ENCODE data around the gene RABGAP1L.
"Not testable (repeated sequence)": the region's sequence is repeated elsewhere in the genome, so short reads cannot be mapped to it uniquely, and the experiment has no call there.

Gene RABGAP1L

DNA sequence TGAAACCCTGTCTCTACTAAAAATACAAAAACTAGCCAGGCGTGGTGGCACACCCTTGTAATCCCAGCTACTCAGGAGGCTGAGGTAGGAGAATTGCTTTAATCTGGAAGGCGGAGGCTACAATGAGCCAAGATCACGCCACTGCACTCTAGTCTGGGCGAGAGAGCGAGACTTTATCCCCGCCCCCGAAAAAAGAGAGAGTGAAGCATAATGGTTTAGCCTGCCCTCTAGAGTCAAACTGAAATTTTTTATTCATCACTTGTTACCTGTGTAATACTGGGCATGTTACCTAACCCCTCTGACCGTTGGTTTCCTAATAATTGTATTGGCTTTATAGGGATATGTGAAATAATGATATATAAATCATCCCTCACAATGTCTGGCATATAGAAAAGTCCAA, 307.3 kb downstream of the RABGAP1L start:
- DNase-seq, result no peak

DNA sequence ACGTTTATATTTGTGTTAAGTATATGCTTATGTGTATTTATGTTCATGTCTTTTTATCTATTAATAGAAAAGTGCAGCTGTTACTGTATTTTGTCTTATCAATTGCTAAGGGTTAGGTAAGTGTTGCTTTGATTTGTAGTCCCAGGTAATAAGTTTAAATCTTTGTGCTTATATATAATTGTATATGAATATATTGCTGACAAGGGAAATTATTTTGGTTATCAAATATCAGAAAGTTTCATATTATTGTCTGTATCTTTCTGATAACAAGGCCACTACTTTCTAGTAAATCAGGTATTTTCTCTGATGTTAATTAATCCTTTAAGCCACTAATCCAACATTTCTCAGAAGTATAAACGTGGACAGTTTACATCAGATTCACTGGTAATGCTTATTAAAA, 309.7 kb downstream of the RABGAP1L start:
- DNase-seq, result no peak

DNA sequence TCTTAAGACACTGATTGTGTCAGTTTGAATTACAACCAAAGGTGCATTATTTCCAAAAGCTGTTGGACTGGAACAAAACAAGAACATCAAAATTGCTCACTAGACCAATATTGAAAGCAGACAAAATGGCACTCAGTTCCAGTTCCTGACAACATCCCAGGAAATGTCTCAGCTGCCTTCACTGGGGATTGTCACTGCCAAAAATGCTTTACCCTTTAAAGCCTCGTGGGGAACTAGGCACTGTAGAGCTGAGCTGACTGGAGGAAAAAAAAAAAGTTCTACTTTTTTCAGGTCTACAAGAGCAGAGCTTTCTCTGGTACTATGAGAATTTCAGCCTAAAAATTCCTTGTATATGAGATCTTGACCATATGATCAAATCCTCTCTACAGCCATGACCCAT, 310.4 kb downstream of the RABGAP1L start:
- DNase-seq, result no peak

DNA sequence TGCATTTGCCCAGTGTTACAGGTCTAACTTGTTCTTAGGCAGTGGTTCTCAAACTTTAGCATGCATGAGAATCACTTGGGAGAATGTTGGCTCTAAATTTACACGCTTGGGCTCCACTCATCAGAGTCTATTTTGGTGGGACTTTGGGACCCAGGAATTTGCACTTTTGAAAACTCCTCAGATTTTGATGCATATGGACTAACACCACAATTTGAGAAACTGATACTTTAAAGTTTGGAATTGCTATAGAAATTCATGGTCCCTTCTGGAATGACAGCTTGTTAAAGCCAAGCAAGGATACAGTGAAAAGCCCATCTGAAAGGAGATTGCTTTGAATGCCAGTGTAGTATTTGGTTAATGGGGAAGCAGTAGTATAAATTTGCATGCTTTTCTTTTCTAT, 320.0 kb downstream of the RABGAP1L start:
- DNase-seq, result no peak

DNA sequence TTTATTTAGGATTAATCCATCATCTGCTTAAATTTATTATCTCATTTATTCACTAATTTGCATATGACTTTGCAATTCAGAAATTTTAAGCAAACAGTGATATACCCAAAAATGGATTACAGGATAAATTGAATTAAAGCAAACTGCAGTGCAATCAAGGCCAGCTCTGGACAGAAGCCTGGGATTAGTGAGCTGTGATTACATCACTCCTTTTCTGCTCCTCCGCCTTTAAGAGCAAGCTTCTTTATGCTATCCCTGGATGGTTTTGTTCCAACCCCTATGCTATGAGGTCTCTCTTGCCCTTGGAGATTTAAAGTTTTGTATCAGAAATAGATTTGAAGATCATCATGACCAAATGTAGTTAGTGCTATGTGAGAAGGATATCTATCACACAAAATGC, 321.0 kb downstream of the RABGAP1L start:
- DNase-seq, result no peak

DNA sequence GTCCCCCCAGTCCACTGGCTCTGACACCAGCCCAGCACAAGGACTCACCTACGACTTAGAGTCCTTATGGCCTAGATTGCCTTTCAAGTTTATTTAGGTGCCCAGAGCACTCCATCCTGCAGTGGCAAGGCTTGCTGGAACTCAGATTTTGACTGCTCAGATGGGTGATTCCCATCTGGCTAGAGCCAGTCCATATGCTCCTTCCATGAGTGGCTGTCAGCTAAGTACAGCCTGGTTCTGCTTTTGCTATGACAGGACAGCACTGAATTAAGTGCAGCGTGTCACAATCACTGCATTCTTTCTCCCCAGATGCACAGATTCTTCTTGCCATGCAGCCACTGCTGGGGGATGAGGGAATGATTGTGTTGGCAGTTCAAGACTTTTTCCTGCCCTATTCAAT, 332.3 kb downstream of the RABGAP1L start:
- DNase-seq, result no peak

DNA sequence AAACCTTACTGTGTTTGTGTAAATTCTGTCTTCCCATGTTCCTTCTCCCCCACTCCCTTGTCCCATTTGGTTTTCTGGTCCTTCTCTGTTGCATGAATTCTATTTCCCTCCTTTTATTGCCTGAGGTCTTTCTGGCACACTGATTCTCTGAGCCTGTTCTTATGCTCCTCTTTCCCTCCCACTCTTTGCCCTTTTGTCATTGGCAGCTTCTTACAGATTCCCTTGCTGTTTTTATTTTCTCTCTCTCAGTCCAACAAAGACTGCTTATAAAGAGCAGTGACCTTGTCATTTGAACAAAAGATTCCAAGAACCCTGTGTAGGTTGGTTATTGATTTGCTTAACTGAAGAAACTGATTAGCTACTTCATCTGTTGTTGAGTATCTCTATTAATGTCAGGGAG, 338.2 kb downstream of the RABGAP1L start:
- no peak for DNase-seq

DNA sequence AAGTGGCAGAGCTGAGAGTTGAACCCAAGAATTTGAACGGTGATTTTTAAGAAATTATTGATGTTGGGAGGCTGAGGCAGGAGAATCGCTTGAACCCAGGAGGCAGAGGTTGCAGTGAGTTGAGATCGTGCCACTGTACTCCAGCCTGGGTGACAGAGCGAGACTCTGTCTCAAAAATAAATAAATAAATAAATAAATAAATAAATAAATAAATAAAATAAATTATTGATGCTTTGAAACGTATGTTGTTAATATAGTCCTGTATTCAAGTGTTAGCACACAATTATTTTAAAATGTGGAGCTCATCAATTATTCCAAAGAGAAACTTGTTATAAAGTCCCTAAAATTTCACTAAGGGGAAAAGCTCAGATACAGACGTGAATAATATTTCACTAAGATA, 357.4 kb downstream of the RABGAP1L start:
- not testable (repeated sequence) for DNase-seq

DNA sequence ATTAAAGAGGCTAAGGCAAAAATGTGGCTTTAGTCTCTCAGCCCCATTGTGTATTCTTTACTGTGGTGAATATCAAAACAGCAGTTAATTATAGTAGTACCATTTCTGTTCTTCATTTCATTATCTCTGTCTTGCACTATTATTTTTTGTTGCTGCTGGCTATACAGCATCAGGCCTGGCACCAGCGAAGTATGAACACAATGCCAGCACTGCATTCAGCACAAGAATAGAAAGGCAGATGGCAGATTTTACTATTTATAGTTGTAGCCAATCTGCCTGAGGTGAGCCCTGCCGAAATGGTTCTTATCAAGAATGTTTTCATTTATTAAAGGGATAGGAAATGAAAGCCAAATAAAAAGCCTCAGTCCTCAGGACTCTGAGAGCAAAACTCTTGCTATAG, 360.5 kb downstream of the RABGAP1L start:
- DNase-seq, result no peak

DNA sequence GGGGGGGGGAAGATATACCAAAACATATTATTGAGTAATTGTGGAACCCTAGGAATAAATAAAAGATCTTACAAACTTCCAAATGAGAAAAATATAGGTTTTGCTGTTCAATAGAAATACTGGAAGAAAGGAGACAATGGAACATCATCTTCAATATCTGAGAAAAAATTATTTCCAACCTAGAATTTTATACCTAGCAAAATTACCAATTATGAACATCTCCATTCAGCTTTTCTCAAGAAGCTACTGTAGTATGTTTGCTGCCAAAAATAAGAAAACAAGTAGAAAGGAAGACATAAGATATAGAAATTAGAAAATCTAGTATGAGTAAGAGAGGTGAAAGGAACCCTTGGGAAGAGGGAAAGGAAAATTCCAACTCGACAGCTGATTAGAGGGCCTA, 372.4 kb downstream of the RABGAP1L start:
- no peak for DNase-seq

DNA sequence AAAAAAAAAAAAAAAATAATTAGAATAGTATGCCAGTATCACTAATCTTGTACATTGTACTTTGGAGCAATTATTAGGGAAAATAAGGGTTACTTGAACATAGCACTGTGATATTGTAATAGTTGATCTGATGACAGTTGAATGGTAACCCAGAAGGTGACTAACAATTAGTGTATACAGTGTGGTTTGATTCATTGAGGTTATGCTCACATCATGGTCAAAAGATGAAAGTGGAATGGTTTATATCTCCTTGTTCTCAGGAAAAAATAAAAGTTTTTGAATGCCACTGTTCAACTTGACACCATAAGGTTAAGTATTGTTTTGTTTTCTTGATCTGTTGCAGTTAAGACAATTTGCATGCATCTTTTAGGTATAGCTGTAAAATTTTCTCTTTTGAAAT, 375.5 kb downstream of the RABGAP1L start:
- DNase-seq, result no peak

DNA sequence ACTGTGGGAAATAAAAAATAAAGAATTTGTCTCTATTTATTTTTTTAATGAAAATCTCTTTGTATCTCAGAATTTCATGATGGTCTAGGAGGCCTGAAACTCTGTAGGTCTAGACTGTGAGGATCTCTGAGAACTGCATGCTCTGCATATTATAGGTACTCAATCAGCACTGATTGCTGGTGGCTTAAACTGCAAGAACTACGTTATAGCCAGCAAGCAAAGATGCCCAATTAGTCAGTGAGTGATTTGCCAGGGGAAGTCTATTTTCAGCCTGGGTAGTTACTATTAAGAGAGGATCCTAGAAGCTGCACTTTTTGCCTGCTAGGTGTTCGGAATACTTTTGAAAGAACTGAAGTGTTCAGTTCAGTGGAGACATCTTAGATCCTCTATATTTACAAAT, 375.9 kb downstream of the RABGAP1L start:
- DNase-seq, result no peak

DNA sequence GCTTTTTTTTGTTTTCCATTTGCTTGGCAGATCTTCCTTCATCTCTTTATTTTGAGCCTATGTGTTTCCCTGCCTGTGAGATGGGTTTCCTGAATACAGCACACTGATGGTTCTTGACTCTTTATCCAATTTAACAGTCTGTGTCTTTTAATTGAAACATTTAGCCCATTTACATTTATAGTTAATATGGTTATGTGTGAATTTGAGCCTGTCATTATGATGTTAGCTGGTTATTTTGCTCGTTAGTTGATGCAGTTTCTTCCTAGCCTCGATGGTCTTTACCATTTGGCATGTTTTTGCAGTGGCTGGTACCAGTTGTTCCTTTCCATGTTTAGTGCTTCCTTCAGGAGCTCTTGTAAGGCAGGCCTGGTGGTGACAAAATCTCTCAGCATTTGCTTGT, 384.1 kb downstream of the RABGAP1L start:
- DNase-seq, result not testable (repeated sequence)

DNA sequence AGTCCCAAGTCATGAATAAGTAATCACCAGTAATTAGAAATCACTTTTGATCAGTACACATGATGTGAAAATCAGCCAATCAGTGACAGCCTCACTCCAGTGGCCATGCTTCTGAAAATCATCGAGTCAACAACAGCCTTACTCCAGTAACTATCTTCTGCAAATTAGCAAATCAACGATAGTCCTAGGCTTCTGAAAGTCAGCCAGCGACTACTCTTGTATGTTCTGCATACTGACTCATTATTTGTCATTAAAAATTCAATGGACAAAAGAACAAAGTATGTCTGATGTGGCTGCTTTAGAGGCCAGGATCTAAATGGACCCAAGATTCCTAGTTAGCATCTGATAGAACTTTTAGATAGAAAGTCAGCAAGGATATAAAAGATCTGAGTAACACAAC, 391.0 kb downstream of the RABGAP1L start:
- no peak for DNase-seq

DNA sequence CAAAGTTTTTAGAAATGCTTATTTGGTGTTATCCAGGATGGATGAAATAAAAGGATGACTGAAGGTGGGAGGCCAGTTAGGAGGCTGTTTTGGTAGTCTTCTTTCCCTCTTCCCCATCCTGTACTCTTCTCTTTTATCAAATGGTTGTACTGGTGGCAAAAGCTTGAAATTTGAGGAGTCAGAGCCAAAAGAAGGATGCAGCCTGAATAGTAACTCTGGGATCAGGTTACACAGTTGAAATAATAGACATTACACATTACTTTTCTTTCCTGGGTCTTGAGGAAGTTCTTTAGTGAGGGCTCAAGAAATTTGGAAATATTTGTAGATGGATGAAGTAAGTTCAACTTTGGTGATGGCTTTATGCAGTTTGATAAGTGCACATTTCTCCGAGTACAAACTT, 397.1 kb downstream of the RABGAP1L start:
- no peak for DNase-seq

DNA sequence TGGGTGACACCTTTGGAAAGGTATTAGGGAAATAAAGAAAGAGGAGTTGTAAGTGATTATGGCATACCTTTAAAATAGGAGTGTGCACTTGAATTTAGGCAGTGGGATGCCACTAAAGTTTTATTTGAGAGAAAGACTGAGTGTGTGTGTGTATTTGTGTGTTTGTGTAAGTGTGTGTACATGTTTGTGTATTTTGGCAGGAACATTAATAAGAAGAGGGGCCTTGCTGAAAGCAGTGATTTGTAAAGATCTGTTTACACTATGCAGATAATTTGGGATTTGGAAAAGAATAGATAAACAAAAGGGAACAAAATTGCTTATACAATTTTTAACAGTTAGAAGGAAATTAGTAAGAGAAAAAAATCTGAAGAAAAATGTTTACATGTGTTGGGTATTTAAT, 409.2 kb downstream of the RABGAP1L start:
- no peak for DNase-seq

DNA sequence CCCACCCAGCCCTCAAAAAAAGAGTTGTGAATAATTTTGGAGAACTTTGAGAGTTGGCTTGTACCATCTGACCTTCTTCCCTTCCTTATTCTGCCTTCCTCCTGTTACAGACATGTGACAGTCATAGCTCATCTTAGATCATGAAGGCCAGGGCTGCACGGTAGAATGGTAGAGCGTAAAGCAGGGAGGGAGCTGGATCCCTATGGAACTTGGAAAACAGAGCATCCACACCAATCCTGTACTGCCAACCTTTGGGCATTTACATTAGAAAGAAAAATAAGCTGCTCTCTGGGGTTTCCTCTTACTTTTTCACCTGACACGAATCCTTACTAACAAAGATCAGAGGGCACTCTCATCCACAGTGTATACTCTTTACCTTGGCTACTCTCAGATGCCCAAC, 409.9 kb downstream of the RABGAP1L start:
- DNase-seq, result no peak

DNA sequence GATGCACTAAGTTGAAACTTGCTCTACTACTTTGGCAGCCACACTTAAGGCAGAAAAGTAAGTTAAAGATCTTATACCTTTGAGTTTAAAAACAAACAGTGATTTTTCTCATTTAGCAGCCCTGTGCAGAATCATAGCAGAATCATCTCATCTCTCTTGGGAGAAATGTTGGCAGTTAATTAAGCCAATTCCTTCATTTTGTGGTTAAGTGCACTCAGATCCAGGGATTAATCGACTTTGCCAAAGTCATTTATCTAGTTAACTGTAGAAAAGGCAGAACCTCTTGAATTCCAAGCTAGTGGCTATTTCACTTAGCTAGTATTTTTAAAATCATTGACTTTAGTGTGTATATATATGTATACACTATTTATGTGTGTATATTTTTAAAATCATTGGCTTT, 413.5 kb downstream of the RABGAP1L start:
- DNase-seq, result no peak

DNA sequence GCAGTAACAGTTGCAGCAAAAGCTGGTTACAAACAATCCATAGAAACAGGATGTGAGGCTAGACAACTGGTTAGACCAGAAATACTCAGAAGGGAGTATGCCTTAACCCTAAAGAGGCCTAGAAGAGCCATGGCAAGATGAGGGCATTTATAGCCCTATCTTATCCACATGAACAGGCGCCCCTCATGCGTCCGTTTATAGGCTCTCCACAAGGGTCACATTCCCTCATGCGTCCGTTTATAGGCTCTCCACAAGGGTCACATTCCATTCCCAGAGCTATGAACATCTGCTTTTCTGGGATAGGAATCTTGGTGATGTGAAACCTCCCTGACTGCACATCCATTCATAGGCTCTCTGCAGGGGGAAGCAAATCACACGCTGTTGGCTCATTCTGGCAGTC, 416.8 kb downstream of the RABGAP1L start:
- DNase-seq, result not testable (repeated sequence)

DNA sequence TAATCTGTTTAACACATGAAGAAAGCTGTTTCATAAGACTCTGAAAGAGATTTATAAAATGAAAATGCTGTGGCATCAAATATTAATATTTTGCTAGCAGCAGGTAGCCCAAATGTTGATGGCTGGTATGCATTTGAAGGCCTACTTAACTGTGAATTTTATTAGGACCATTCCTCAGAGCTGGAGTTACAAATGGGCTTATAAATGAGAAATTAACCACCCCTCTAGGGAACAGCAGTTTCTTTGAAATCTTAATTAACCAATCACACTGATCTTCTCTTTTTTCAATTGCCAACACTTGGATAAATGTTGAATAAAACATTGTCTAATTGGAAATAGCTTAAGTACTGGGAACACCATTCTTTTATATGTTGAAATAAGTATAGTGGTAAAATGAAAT, 418.4 kb downstream of the RABGAP1L start:
- no peak for DNase-seq

DNA sequence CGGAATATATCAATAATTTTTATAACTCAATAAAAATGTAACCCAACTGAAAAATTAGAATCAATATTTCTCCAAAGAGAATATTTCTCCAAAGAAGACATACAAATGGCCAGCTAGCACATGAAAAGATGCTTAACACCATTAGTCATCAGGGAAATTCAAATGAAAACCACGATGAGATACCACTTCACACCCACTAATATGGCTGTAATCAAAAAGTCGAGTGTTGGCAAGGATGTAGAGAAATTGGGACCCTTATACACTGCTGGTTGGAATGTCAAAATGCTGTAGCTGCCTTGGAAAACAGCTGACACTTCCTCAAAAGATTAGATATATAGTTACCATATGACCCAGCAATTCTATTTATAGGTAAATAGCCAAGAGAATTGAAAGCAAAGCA, 421.5 kb downstream of the RABGAP1L start:
- no peak for DNase-seq

DNA sequence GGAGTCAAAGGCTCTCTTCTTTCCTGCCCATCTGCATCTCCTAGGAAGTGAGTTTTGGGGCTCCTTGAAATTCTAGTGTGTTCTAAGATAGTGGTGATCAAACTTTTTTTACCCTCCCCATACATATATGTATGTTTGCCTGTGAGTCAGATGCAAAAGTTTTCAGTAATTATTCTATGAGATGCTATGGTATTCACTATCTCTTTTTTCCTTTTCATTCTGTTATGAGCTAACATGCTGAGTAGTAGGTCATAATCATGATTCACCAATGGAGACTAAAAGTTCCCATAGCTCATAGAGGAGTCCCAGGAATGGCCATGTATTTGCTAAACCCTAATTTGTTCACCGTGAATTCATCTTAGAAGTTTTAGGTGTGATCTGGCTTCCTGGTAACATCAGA, 424.0 kb downstream of the RABGAP1L start:
- DNase-seq, result no peak

DNA sequence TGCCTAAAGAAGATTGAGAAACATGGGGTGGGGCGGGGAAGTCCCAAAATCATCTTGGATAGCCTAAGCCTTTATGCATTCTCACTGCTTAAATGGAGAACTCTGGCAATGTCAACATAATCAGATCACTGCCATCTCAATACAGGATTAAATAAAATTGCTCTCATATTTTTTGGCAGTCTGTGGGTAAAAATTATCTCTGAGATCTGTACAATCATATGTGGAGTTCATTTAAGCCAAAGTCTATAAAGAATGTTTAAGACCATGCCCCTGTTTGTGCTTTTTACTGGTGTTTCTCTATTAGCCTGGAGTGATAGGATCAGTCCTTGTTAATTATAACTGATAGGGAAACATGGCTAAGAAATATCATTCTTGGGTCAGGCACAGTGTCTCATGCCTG, 424.8 kb downstream of the RABGAP1L start:
- no peak for DNase-seq

DNA sequence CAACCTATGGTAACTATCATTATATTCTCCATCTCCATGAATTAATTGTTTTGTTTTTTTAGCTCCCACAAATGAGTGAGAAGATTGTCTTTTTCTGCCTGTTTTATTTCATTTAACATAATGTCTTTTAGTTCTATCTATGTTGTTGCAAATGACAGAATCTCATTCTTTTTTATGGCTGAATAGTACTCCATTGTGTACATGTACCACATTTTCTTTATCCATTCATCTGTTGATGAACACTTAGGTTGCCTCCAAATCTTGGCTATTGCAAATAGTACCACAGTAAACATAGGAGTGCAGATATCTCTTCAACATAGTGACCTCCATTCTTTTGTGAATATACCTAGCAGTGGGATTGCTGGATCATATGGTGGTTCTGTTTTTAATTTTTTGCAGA, 429.3 kb downstream of the RABGAP1L start:
- not testable (repeated sequence) for DNase-seq

DNA sequence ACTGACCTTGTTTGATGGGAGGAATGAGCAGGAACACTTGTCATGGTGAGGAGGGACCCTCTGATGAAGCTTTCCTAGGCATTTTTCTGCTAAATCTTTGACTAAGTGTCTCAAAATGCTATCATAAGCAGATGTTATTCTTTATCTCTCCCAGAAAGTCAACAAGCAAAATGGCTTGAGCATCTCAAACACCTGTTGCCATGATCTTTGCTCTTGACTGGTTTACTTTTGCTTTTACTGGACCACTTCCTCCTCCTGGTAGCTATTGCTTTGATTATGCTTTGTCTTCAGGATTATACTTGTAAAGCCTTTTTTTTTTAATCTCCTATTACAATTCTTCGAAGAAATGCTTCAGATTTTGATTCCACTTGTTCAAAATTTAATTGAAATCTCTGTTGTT, 445.9 kb downstream of the RABGAP1L start:
- DNase-seq, result no peak

DNA sequence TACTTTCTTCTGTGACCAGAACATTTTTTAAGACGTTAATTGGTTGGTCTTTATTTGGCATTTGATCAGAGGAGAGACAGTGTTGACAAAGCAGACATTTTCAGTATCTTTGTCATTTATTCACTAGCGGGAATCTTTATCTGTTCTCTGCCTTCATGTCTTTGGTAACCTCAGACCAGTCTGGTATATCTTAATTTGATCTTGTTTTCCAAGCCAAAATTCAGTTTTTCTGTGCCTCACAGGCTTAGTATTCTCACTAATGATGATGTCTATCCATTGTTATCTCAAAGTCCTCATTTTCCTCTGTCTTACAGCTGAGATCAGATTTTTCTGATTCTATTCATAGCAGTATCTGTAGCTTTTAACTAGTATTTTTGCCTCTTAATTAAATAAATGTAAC, 447.2 kb downstream of the RABGAP1L start:
- DNase-seq, result no peak

Measured in CD4-positive, alpha-beta T cell treated with Interleukin-12 subunit alpha and Interleukin-12 subunit beta, for 1 hour (primary cell).